Measurements from ENCODE around the gene SPATS2L. TPM values are rescaled to one million over a fixed set of nuclear protein-coding genes. Genes with fewer than 3 reads are reported as not detected.

Gene SPATS2L
- total RNA-seq, 6 donors from 2014 or later: 57.6 to 127 (median 80.4) TPM

DNA sequence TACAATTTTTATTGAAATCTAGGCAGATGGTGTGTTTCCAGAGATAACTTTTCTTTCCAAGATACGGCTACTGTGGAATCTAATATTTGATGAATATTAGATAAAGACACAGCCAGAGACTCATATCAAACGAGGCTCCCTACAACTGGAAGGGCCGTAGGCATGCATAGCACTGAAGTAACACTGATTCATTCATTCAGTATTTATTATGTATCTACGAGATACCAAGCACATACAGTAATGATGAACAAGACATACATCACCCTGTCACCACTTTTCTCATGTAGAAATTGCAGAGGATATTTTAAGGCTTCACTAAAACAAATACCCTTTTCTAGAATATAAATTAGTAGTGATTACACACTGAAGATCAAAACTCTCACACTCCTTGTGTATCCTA, 128.9 kb downstream of the SPATS2L start:
- WGBS, 2 donors: 86 to 95% methylated on average over 4 of the region's 4 CpGs
- Histone ChIP-seq H3K36me3 (peaks cover 0 to 4% (median 0%) of the 10 kb centered on the region in 4 donors), H3K9me3 (no peaks in the 10 kb centered on the region), H3K27me3 (no peaks in the 10 kb centered on the region), H3K4me1 (no peaks in the 10 kb centered on the region), H3K27ac (no peak overlapping the region), H3K4me3 (no peak overlapping the region)
- no peak for ATAC-seq (ENCODE audit: low FRiP score in 2 of 2)
- TF ChIP-seq POLR2AphosphoS5 (IDR thresholded peaks at IDR 0.05): no peak
- TF ChIP-seq, protein P1, sequence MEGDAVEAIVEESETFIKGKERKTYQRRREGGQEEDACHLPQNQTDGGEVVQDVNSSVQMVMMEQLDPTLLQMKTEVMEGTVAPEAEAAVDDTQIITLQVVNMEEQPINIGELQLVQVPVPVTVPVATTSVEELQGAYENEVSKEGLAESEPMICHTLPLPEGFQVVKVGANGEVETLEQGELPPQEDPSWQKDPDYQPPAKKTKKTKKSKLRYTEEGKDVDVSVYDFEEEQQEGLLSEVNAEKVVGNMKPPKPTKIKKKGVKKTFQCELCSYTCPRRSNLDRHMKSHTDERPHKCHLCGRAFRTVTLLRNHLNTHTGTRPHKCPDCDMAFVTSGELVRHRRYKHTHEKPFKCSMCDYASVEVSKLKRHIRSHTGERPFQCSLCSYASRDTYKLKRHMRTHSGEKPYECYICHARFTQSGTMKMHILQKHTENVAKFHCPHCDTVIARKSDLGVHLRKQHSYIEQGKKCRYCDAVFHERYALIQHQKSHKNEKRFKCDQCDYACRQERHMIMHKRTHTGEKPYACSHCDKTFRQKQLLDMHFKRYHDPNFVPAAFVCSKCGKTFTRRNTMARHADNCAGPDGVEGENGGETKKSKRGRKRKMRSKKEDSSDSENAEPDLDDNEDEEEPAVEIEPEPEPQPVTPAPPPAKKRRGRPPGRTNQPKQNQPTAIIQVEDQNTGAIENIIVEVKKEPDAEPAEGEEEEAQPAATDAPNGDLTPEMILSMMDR (IDR thresholded peaks at IDR 0.05): no peak
- TF ChIP-seq POLR2A (IDR thresholded peaks at IDR 0.05): no peak
- no peak for TF ChIP-seq EP300 (IDR thresholded peaks at IDR 0.05)
- DNase-seq: no peak

DNA sequence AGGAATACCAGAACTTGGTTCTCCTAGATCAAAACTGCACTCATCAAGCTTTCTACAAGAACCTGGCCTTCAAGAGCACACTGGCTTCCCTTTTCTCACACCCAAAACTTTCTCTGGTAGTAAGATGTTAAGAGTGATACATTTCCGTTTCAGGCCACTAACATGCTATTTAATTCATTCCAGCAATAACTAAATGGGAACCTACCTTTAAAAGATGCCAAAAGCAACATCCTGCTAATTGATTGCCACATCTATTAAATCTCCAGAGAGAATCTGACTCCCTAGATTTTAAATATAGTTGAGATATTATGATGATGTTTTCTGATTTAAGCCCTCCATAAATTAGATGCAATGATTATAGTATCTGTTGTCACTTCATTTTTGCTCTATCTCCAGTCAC, 131.8 kb downstream of the SPATS2L start:
- Histone ChIP-seq H3K9me3 (no peaks in the 10 kb centered on the region), H3K4me3 (no peak overlapping the region), H3K27me3 (no peaks in the 10 kb centered on the region), H3K36me3 (peaks cover 0 to 22% (median 3%) of the 10 kb centered on the region in 4 donors), H3K4me1 (no peaks in the 10 kb centered on the region), H3K27ac (no peak overlapping the region)
- no peak for DNase-seq
- TF ChIP-seq, protein P1 (IDR thresholded peaks at IDR 0.05): no peak
- TF ChIP-seq POLR2A (IDR thresholded peaks at IDR 0.05) (no peak), EP300 (IDR thresholded peaks at IDR 0.05) (no peak), POLR2AphosphoS5 (IDR thresholded peaks at IDR 0.05) (no peak)
- 81 to 100% methylated on average over 1 of the region's 1 CpG for WGBS, 2 donors
- ATAC-seq (ENCODE audit: low FRiP score in 2 of 2): no peak

DNA sequence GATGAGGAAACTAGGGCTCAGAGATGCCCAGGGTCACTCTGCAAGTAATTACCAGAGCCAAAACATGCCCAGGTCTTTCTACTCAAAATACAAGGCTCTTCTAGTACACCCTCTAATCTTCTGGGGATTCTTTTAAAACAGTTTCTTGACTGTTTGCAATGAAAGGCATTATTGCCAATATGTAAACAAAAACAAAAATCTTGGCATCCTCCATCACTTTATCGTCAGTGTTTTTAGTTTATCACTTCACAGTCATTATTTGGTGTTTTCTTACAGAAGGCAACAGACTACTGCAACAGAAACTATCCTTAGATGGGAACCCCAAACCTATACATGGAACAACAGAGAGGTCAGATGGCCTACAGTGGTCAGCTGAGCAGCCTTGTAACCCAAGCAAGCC, 132.4 kb downstream of the SPATS2L start:
- ATAC-seq (ENCODE audit: low FRiP score in 2 of 2): no peak
- DNase-seq: no peak
- Histone ChIP-seq H3K9me3 (no peaks in the 10 kb centered on the region), H3K36me3 (peaks cover 0 to 22% (median 3%) of the 10 kb centered on the region in 4 donors), H3K27ac (no peak overlapping the region), H3K4me1 (peaks cover 0 to 3% (median 0%) of the 10 kb centered on the region in 4 donors), H3K4me3 (no peak overlapping the region), H3K27me3 (no peaks in the 10 kb centered on the region)
- TF ChIP-seq POLR2AphosphoS5 (IDR thresholded peaks at IDR 0.05) (no peak), EP300 (IDR thresholded peaks at IDR 0.05) (no peak), POLR2A (IDR thresholded peaks at IDR 0.05) (no peak)
- TF ChIP-seq, protein P1 (IDR thresholded peaks at IDR 0.05): no peak
- WGBS, 2 donors: 69 to 88% methylated on average over 1 of the region's 1 CpG

DNA sequence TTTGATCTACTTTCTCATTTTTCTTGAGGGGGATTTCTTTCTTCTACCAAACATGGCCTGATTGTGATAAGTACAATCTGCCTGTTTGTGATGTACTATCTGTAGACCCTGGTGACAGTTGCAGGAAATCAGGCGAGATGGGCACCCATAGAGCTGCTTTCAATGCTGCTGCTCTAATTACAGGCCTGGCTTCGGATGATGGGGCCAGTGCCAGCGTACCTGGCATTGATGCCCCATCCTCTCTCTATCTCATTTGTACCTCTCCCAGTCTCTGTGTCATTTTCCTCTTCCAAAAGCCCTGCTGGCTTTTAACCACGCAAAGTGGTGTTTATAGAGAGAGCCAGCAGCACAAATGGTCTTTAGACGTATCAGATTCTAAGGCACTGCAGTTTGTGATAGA, 133.5 kb downstream of the SPATS2L start:
- ATAC-seq (ENCODE audit: low FRiP score in 2 of 2) (no peak), DNase-seq (no peak)
- Histone ChIP-seq H3K36me3 (peaks cover 0 to 22% (median 3%) of the 10 kb centered on the region in 4 donors), H3K9me3 (no peaks in the 10 kb centered on the region), H3K27ac (no peak overlapping the region), H3K4me3 (no peak overlapping the region), H3K27me3 (no peaks in the 10 kb centered on the region), H3K4me1 (peaks cover 0 to 10% (median 2%) of the 10 kb centered on the region in 4 donors)
- WGBS, 2 donors: 92 to 94% methylated on average over 5 of the region's 5 CpGs
- TF ChIP-seq, protein P1 (IDR thresholded peaks at IDR 0.05): no peak
- TF ChIP-seq POLR2A (IDR thresholded peaks at IDR 0.05): no peak
- TF ChIP-seq EP300 (IDR thresholded peaks at IDR 0.05): no peak
- no peak for TF ChIP-seq POLR2AphosphoS5 (IDR thresholded peaks at IDR 0.05)

DNA sequence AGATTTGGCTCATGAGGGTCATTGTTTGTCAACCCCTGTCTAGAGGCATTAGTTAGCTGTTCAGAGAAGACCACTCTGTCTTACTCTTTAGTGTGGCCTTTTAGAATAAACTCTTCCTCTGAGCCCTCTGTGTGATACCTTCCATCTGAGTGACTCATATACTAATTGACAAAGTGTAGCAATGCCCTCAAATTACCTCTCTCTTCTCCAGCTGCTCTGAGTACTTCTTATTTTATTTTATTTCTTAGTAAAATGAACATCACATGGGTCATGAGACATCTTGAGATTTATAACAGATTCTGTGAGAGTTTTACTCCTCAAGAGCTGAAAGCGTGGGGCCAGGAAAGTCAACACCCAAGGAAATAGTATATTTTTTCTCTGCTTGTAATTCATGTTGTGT, 136.0 kb downstream of the SPATS2L start:
- H3K27ac ChIP-seq: no peak overlapping the region
- H3K9me3 ChIP-seq: no peaks in the 10 kb centered on the region
- ATAC-seq (ENCODE audit: low FRiP score in 2 of 2) (no peak), DNase-seq (no peak)
- peaks cover 0 to 31% (median 3%) of the 10 kb centered on the region in 4 donors for H3K36me3 ChIP-seq
- H3K4me1 ChIP-seq: peaks cover 0 to 10% (median 2%) of the 10 kb centered on the region in 4 donors
- H3K27me3 ChIP-seq: no peaks in the 10 kb centered on the region
- no peak for TF ChIP-seq POLR2AphosphoS5 (IDR thresholded peaks at IDR 0.05)
- TF ChIP-seq, protein P1 (IDR thresholded peaks at IDR 0.05): no peak
- TF ChIP-seq POLR2A (IDR thresholded peaks at IDR 0.05): no peak
- no peak for TF ChIP-seq EP300 (IDR thresholded peaks at IDR 0.05)
- 85 to 100% methylated on average over 1 of the region's 1 CpG for WGBS, 2 donors
- no peak overlapping the region for H3K4me3 ChIP-seq
